GM20000 (cell line): ENCODE data around the gene PLPP4.

ENCODE experiments used
- DNase-seq: peaks from one replicate; pipeline ENCODE4 v3.0.0; 2012; ENCODE audit warnings: low spot score
- CTCF ChIP-seq: IDR thresholded peaks from 2 replicates; pipeline ENCODE4 v1.5.1; 2012; ENCODE audit warnings: mild to moderate bottlenecking, control low read depth; ENCODE audit errors: extremely low read depth, missing control alignments

The PLPP4 gene

GRCh38 chr10:120455606-120456005 lies 1.4 kb upstream of the PLPP4 start:
- no peak for TF ChIP-seq CTCF
- no peak for DNase-seq

- DNase-seq: no peak
- TF ChIP-seq CTCF: no peak
These were observed 843 bp upstream of the PLPP4 start for GRCh38 chr10:120456143-120456625.

- TF ChIP-seq CTCF: no peak
- no peak for DNase-seq
These were observed 575 bp downstream of the PLPP4 start for GRCh38 chr10:120457431-120458172.

GRCh38 chr10:120458432-120458831 lies 1.4 kb downstream of the PLPP4 start:
- no peak for DNase-seq
- no peak for TF ChIP-seq CTCF

GRCh38 chr10:120459185-120459584 lies 2.2 kb downstream of the PLPP4 start:
- DNase-seq: no peak
- no peak for TF ChIP-seq CTCF

- no peak for DNase-seq
- TF ChIP-seq CTCF: no peak
These were observed 3.2 kb downstream of the PLPP4 start for GRCh38 chr10:120460186-120460585.

GRCh38 chr10:120460776-120461175 lies 3.7 kb downstream of the PLPP4 start:
- DNase-seq: no peak
- no peak for TF ChIP-seq CTCF
